Measurements from ENCODE around the gene FHIP1A.

The FHIP1A gene

GRCh38 chr4:151430740-151431457 is 21.9 kb downstream of the FHIP1A start:
- no peak overlapping the region for H3K27ac ChIP-seq
- TF ChIP-seq ZFX (IDR thresholded peaks at IDR 0.05), result no peak
- TF ChIP-seq, protein P1, sequence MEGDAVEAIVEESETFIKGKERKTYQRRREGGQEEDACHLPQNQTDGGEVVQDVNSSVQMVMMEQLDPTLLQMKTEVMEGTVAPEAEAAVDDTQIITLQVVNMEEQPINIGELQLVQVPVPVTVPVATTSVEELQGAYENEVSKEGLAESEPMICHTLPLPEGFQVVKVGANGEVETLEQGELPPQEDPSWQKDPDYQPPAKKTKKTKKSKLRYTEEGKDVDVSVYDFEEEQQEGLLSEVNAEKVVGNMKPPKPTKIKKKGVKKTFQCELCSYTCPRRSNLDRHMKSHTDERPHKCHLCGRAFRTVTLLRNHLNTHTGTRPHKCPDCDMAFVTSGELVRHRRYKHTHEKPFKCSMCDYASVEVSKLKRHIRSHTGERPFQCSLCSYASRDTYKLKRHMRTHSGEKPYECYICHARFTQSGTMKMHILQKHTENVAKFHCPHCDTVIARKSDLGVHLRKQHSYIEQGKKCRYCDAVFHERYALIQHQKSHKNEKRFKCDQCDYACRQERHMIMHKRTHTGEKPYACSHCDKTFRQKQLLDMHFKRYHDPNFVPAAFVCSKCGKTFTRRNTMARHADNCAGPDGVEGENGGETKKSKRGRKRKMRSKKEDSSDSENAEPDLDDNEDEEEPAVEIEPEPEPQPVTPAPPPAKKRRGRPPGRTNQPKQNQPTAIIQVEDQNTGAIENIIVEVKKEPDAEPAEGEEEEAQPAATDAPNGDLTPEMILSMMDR (conservative IDR thresholded peaks at IDR 0.05), result no peak

DNA sequence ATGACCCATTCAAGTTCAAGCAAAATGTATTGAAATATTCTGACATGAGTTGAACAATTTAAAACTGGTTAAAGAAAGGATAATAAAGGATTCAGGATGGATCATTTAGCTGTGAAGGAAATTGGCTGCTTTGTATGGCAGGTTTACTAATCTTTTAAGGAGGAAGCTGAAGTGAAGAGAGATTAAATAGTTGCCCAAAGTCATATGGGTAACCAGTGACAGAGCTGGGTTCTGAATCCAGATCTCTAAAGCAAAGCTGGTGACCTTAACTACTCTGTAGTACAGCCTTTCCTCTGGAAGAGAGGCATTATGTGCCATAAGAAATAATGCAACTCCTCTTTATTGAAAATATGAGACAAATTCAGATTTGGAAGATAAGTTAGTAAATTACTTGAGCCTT is 22.8 kb downstream of the FHIP1A start:
- TF ChIP-seq, protein P1 (conservative IDR thresholded peaks at IDR 0.05), result no peak
- no peak for TF ChIP-seq ZFX (IDR thresholded peaks at IDR 0.05)
- no peak overlapping the region for H3K27ac ChIP-seq

- no peak overlapping the region for H3K27ac ChIP-seq
- TF ChIP-seq, protein P1 (conservative IDR thresholded peaks at IDR 0.05), result no peak
- TF ChIP-seq ZFX (IDR thresholded peaks at IDR 0.05), result no peak
Measured at GRCh38 chr4:151432654-151433053, 23.7 kb downstream of the FHIP1A start.

- H3K27ac ChIP-seq, result no peak overlapping the region
- no peak for TF ChIP-seq ZFX (IDR thresholded peaks at IDR 0.05)
- TF ChIP-seq, protein P1 (conservative IDR thresholded peaks at IDR 0.05), result no peak
Measured at GRCh38 chr4:151434183-151434860, 25.3 kb downstream of the FHIP1A start.

- no peak overlapping the region for H3K27ac ChIP-seq
- TF ChIP-seq, protein P1 (conservative IDR thresholded peaks at IDR 0.05), result no peak
- TF ChIP-seq ZFX (IDR thresholded peaks at IDR 0.05), result no peak
Measured at GRCh38 chr4:151436093-151436518, 27.1 kb downstream of the FHIP1A start.

DNA sequence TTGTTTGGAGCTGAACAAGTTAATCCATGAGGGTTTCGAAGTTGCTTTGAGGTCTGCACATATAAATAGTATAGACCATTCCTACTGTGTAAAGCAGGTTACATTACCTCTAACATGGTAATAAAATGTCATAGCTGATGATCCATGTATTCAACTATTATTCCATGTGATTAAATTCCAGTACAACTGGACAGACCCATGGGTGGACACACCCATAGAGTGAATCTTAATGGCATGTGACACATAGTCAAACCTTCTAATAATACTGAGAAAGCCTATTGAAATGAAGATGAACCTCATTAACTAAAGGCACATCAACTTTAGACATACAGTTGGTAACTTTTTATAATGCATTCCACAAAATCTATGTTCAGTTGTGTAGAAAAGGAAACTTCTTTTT is 28.5 kb downstream of the FHIP1A start:
- no peak overlapping the region for H3K27ac ChIP-seq
- TF ChIP-seq ZFX (IDR thresholded peaks at IDR 0.05), result no peak
- TF ChIP-seq, protein P1 (conservative IDR thresholded peaks at IDR 0.05), result no peak

DNA sequence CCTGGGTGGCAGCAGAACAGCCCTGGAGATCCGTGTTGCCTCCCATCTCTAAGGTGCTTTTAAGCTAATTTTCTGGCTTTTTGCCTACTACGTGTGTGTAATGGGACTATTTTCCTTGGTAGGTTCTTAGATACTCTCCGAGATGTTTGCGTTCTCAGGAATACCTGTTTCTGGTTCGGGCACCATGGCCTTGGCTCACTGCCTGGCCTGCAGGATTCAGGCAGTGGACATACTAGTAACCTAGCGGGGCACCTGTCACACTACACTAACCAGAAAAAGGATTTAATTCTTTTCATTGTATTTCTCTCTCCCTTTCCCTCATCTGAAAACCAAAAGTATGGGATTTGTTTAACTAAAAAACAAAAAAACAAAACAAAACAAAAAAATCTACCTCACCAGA is 29.2 kb downstream of the FHIP1A start:
- no peak for TF ChIP-seq ZFX (IDR thresholded peaks at IDR 0.05)
- TF ChIP-seq, protein P1 (conservative IDR thresholded peaks at IDR 0.05), result no peak
- H3K27ac ChIP-seq, result no peak overlapping the region
